AG09309 (cell line): ENCODE data around the gene NFATC2.

Source experiments
- DNase-seq: peaks from one replicate; pipeline ENCODE4 v3.0.0-alpha.2; 2010; ENCODE audit warnings: low read depth
- H3K4me3 ChIP-seq: 2 replicates; pipeline ENCODE4 v1.5.1; 2011; ENCODE audit warnings: mild to moderate bottlenecking, low read depth, low read length, moderate library complexity; ENCODE audit not compliant: control insufficient read depth
- TF ChIP-seq, protein P1 (sequence below): IDR thresholded peaks from 2 replicates; pipeline ENCODE4 v1.5.1; 2011; ENCODE audit warnings: mild to moderate bottlenecking, low read depth, low read length, inconsistent platforms; ENCODE audit not compliant: insufficient read depth, control insufficient read depth; ENCODE audit errors: missing control alignments

Gene NFATC2

DNA sequence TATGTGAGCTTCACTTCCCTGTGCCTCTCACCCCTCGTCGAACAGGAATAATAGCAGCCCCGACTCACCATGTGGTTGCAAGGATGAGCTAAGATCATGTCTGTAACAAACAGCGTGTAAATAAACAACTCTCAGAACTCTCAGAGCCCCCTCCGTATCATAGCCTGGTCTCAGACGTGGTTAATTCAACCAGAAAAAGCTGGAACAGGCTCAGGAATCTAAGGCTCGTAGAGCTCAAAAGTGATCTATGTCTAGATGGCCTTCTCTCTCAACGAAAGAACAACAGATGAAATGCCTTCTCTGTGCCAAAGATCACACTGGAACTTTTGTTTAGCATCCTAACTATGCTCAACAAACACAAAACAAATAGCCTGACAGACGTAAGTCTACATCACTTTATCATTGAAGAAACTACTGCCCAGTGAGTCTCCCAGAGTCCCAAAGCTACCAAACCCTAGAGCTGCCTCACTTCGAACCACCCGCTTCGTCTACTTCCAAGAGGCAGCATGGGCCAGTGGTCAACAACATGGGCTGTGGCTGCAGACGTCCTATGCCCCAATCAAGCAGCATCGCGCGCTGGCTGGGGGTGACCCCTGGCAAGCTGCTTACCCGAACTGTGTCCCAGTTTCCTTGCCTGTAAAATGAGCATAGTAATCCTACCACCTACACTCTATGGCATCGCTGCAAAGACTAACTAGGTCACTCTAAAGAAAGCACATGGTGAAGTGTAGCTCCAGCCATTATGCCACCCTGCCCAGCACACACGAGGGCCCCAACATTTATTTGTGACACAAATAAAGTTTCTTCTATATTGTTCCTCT lies 35.1 kb downstream of the NFATC2 start:
- H3K4me3 ChIP-seq = no peak overlapping the region
- DNase-seq = no peak
- TF ChIP-seq, protein P1, sequence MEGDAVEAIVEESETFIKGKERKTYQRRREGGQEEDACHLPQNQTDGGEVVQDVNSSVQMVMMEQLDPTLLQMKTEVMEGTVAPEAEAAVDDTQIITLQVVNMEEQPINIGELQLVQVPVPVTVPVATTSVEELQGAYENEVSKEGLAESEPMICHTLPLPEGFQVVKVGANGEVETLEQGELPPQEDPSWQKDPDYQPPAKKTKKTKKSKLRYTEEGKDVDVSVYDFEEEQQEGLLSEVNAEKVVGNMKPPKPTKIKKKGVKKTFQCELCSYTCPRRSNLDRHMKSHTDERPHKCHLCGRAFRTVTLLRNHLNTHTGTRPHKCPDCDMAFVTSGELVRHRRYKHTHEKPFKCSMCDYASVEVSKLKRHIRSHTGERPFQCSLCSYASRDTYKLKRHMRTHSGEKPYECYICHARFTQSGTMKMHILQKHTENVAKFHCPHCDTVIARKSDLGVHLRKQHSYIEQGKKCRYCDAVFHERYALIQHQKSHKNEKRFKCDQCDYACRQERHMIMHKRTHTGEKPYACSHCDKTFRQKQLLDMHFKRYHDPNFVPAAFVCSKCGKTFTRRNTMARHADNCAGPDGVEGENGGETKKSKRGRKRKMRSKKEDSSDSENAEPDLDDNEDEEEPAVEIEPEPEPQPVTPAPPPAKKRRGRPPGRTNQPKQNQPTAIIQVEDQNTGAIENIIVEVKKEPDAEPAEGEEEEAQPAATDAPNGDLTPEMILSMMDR = no peak

DNA sequence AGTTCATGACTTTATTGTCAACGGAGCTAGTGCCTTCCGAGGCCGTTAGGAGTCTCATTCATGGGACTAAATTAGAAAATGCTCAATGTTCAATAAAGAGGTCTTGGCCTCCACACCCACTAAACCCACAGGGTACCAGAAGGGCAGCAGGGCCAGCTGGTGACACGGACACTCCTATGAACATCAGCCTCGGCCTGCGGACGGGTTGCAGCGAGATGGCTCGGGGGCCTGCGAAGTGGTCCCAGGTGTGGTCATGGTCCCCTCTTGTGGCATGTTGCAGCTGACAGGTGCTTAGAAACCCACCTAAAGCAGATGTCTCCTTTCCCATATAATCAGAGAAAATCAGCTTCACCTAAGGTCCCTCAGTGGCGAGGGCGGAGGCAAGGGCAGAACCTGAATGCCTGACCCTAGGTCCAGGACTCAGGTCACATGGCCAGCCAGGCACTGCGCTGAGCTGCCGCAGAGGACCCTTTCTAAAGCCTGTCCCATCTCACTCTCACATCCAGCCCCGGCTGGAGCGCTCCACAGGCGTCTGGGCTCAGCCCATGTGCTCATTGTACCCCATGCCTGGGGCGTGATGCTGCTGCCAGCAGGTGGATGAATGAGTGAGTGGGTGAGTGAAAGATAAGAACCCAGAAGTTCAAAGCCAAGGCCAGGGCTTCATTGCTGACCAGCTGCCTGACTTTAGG lies 35.8 kb downstream of the NFATC2 start:
- H3K4me3 ChIP-seq = no peak overlapping the region
- DNase-seq = no peak
- TF ChIP-seq, protein P1 = no peak

DNA sequence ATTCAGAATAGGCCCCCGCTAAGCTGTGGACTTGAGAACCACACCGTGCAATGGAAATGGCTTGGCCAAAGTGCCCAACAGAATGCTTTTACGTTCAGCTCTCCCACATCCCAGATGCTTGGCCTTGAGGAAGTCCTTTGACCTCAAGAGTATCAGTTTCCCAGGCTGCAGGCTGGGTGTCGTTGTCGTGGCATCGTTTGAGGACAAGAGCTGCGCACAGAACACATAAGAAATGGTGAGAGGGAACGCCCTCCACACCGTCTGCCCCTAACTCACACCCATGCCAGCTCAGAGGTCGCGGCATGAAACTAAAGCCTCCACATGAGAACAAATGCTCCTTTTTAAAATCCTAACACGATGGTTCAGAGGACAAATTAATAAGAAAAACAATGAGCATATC lies 37.0 kb downstream of the NFATC2 start:
- no peak for DNase-seq
- TF ChIP-seq, protein P1 = no peak
- no peak overlapping the region for H3K4me3 ChIP-seq

DNA sequence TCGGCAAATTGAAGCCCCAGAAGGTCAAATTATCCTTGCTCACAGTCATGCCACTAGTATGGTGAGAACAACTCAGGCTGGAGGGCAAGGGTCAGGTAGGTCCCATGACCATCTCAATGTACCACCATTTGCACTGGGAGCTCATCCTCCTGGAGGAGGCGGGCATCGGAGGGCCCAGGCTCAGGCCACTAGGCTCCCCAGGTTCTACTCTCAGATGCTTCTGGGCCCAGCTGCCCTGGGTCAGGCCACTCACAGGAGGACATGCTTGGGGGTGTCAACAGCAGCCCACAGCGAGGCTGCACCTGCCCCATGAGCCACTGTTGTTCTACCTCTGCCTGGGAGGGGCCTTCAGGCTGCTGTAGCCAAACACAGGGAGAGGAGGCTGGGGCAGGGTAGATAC lies 39.1 kb downstream of the NFATC2 start:
- H3K4me3 ChIP-seq = no peak overlapping the region
- TF ChIP-seq, protein P1 = no peak
- DNase-seq = no peak

DNA sequence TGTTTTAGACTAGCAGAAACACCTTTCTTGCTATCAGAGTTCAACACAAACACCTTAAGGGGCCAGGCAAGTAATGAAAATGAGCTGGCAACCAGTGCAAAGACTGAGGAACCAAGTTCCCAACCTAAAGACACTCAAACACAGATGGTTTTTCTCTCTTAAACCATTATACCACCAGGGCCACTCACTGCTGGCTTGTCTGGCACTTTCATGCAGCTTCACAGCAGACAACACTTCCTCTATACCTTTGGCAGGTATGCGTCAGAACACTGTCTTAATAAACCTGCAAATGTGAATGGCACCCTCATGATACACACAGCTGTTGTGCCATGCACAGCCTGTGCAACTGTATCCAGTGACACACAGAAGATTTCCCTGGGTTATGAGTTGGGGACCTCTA lies 41.6 kb downstream of the NFATC2 start:
- DNase-seq = no peak

DNA sequence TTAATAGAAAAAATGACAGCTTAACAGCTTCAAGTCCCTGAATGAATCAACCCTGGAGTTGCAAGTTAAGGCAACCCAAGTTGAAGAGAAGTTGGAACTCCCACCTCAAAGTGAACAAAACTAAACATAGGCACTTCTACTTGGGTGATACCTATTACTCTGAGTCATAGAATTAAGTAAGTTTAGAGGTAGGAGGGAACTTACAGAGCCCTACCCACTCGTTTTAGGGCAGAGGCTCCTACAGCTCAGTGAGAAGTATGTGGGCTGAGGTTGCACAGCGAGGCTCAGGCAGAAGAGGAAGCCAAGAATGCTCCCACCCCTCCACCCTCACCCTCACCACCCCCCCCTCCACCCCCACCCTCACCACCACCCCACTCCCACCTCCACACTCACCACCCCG lies 42.2 kb downstream of the NFATC2 start:
- no peak for DNase-seq
- H3K4me3 ChIP-seq = no peak overlapping the region
- TF ChIP-seq, protein P1 = no peak

More for the DNA sequence above, 41.6 kb downstream of the NFATC2 start:
- TF ChIP-seq, protein P1 = no peak
- H3K4me3 ChIP-seq = no peak overlapping the region
